GM23338 (cell line): ENCODE data around the gene NINJ2. TPM values are rescaled to one million over a fixed set of nuclear protein-coding genes. Genes with fewer than 3 reads are reported as not detected.
"Not testable (repeated sequence)": the region's sequence is repeated elsewhere in the genome, so short reads cannot be mapped to it uniquely, and the experiment has no call there.

ENCODE experiments used
- ATAC-seq: fragments of 200-7000 bp; cut with Tn5 transposase; 3 replicates; pipeline ENCODE4 v1.9.1; 2020
- DNase-seq: peaks from one replicate; pipeline ENCODE4 v3.0.0-alpha.2; 2015; ENCODE audit warnings: low spot score
- H2AFZ ChIP-seq: fragments of 200-600 bp; sonication (generic); 2 replicates; pipeline ENCODE4 v1.8.0; 2016; ENCODE audit warnings: antibody characterized with exemption, mild to moderate bottlenecking, moderate library complexity
- H3F3A ChIP-seq: fragments of 200-600 bp; sonication (generic); replicated peaks from 2 replicates; pipeline ENCODE4 v1.8.0; 2017; ENCODE audit warnings: antibody characterized with exemption, mixed run types, low read depth
- H3K27ac ChIP-seq: fragments of 200-600 bp; sonication (generic); 2 replicates; pipeline ENCODE4 v1.6.1; 2016; ENCODE audit warnings: low read depth
- H3K27me3 ChIP-seq: fragments of 200-600 bp; sonication (generic); 2 replicates; pipeline ENCODE4 v1.8.0; 2016; ENCODE audit warnings: mild to moderate bottlenecking, mixed run types, moderate library complexity; ENCODE audit not compliant: insufficient read depth
- H3K36me3 ChIP-seq: fragments of 200-600 bp; sonication (generic); 2 replicates; pipeline ENCODE4 v1.8.0; 2016; ENCODE audit warnings: mild to moderate bottlenecking; ENCODE audit not compliant: insufficient read depth
- H3K4me1 ChIP-seq: fragments of 200-600 bp; sonication (generic); 2 replicates; pipeline ENCODE4 v1.8.0; 2016; ENCODE audit warnings: mild to moderate bottlenecking, moderate library complexity; ENCODE audit not compliant: insufficient read depth
- H3K4me2 ChIP-seq: fragments of 200-600 bp; sonication (generic); 2 replicates; pipeline ENCODE4 v1.7.1; 2017; ENCODE audit warnings: mixed run types
- H3K4me3 ChIP-seq: fragments of 200-600 bp; sonication (generic); 2 replicates; pipeline ENCODE4 v1.6.1; 2016; ENCODE audit warnings: mixed run types
- H3K79me2 ChIP-seq: fragments of 200-600 bp; sonication (generic); replicated peaks from 2 replicates; pipeline ENCODE4 v1.8.0; 2017; ENCODE audit warnings: mild to moderate bottlenecking; ENCODE audit not compliant: insufficient read depth
- H3K9me2 ChIP-seq: fragments of 200-600 bp; sonication (generic); 2 replicates; pipeline ENCODE4 v1.8.0; 2017; ENCODE audit not compliant: insufficient read depth
- H4K20me1 ChIP-seq: fragments of 200-600 bp; sonication (generic); replicated peaks from 2 replicates; pipeline ENCODE4 v1.8.0; 2017; ENCODE audit warnings: mild to moderate bottlenecking; ENCODE audit not compliant: insufficient read depth
- H3K27ac Mint-ChIP-seq: 2 replicates; pipeline ENCODE4 v1.8.0; 2020; ENCODE audit warnings: inconsistent platforms, mild to moderate bottlenecking, moderate library complexity, mixed read lengths
- H3K27me3 Mint-ChIP-seq: 3 replicates; pipeline ENCODE4 v1.8.0; 2022; ENCODE audit warnings: low read depth, mild to moderate bottlenecking, moderate library complexity, mixed read lengths, inconsistent platforms; ENCODE audit not compliant: insufficient read depth, poor library complexity
- H3K36me3 Mint-ChIP-seq: 3 replicates; pipeline ENCODE4 v1.8.0; 2021; ENCODE audit warnings: low read depth, mild to moderate bottlenecking, inconsistent platforms, moderate library complexity, mixed read lengths
- H3K4me1 Mint-ChIP-seq: 3 replicates; pipeline ENCODE4 v1.8.0; 2020; ENCODE audit warnings: mild to moderate bottlenecking, inconsistent platforms, mixed read lengths
- H3K4me3 Mint-ChIP-seq: 3 replicates; pipeline ENCODE4 v1.8.0; 2021; ENCODE audit warnings: moderate library complexity, mild to moderate bottlenecking, inconsistent platforms, mixed read lengths
- H3K9me3 Mint-ChIP-seq: 3 replicates; pipeline ENCODE4 v1.8.0; 2020; ENCODE audit warnings: moderate library complexity, mild to moderate bottlenecking, inconsistent platforms, mixed read lengths
- POLR2AphosphoS5 ChIP-seq: IDR thresholded peaks from 2 replicates; pipeline ENCODE4 v1.6.1; 2016; ENCODE audit warnings: antibody characterized with exemption, low read depth
- ZNF462 ChIP-seq: fragments of 250-450 bp; sonication (Bioruptor Pico); IDR thresholded peaks from 2 replicates; pipeline ENCODE4 v1.5.0; 2020; ENCODE audit warnings: mild to moderate bottlenecking, moderate library complexity
- polyA plus RNA-seq: library from polyadenylated mRNA; unstranded; fragments of >200 nt; fragmentation: Nextera tagmentation; extraction: Ambion mirVana; gene quantifications from 2 replicates; pipeline ENCODE4 v1.2.1, GENCODE V29; 2016
- total RNA-seq: library from RNA; depleted of rRNA; stranded (reverse); fragments of >200 nt; shearing (Covaris generic); gene quantifications from 2 replicates; pipeline ENCODE4 v1.2.3, GENCODE V29; 2014

Gene NINJ2
- total and polyA plus RNA-seq, 2 experiments from 2014 or later, result 0.94 to 2.6 TPM

GRCh38 chr12:578748-579419 is 84.4 kb downstream of the NINJ2 start (continued):
- TF ChIP-seq ZNF462 (CRISPR knock-in tag) (no peak), POLR2AphosphoS5 (no peak)

DNA sequence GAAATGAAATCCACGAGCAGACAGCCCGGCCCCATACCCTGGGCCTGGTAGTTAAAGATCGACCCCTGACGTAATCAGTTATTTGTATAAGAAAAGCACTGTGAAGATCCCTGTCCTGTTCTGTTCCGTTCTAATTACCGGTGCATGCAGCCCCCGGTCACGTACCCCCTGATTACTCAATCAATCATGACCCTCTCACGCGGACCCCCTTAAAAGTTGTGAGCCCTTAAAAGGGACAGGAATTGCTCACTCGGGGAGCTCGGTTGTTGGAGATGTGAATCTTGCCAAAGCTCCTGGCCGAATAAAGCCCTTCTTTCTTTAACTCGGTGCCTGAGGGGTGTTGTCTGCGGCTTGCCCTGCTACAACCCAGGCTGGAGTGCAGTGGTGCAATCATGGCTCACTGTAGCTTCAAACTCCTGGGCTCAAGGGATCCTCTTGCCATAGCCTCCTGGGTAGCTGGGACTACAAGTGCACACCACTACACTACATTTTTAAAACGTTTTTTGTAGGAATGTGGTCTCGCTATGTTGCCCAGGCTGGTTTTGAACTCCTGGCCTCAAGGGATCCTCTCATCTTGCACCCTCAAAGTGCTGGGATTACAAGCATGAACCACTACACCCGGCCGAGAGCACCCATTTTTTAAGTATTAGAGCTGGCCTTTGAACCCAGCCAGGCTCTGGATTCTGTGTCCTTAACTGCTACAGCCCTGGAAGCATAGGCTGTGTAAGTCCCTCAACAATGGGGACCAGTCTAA is 85.1 kb downstream of the NINJ2 start:
- H3K4me1 ChIP-seq, H3K9me3 Mint-ChIP-seq, H4K20me1 ChIP-seq, H3K4me2 ChIP-seq, H3F3A ChIP-seq, H3K36me3 Mint-ChIP-seq, H3K27ac Mint-ChIP-seq, H3K27me3 Mint-ChIP-seq, H3K79me2 ChIP-seq, ATAC-seq, H3K9me2 ChIP-seq, H3K27me3 ChIP-seq, H3K4me3 Mint-ChIP-seq, H3K27ac ChIP-seq, DNase-seq, H3K36me3 ChIP-seq, H3K4me3 ChIP-seq: not testable (repeated sequence)
- peaks cover 22% of the 10 kb centered on the region for H3K4me1 Mint-ChIP-seq
- H2AFZ ChIP-seq, result 0 out of 2 replicates have a peak overlapping the region, but pooled peaks have one; percentile 1
